ENCODE results near the gene EFCAB6. TPM values are rescaled to one million over a fixed set of nuclear protein-coding genes. Genes with fewer than 3 reads are reported as not detected.
A peak's percentile ranks its signal among the peaks of the same experiment; 100 is the strongest.

EFCAB6 gene
- polyA plus RNA-seq, 4 donors = 0.34 to 1.9 TPM; not detected in 2

- H3K4me3 ChIP-seq (ENCODE audit: low read depth in 1 of 3, low read length in 3 of 3) = no peak overlapping the region
- H3K36me3 ChIP-seq (ENCODE audit: control insufficient read depth in 3 of 3, insufficient read depth in 2 of 3, low read depth in 1 of 3, low read length in 3 of 3) = no peaks in the 10 kb centered on the region
- no peaks in the 10 kb centered on the region for H3K27me3 ChIP-seq (ENCODE audit: control insufficient read depth in 3 of 3, insufficient read depth in 3 of 3, low read length in 3 of 3)
- no peak overlapping the region for H3K27ac ChIP-seq (ENCODE audit: low read depth in 1 of 3, low read length in 2 of 3)
- DNase-seq (no peak), FAIRE-seq (no peak)
- no peaks in the 10 kb centered on the region for H3K4me1 ChIP-seq (ENCODE audit: control insufficient read depth in 3 of 3, insufficient read depth in 2 of 3, low read depth in 1 of 3, low read length in 2 of 3)
- 88 to 93% (median 92%) methylated on average over 21 of the region's 21 CpGs for WGBS, 3 donors
- H3K9me3 ChIP-seq (ENCODE audit: control insufficient read depth in 2 of 2, insufficient read depth in 1 of 2, low read depth in 1 of 2, low read length in 1 of 2) = no peaks in the 10 kb centered on the region
Observed at GRCh38 chr22:43774318-43774915, 37.7 kb downstream of the EFCAB6 start.

GRCh38 chr22:43772831-43773230, 39.3 kb downstream of the EFCAB6 start:
- FAIRE-seq = no peak
- 74 to 90% (median 85%) methylated on average over 6 of the region's 6 CpGs for WGBS, 3 donors
- no peaks in the 10 kb centered on the region for H3K4me1 ChIP-seq (ENCODE audit: control insufficient read depth in 3 of 3, insufficient read depth in 2 of 3, low read depth in 1 of 3, low read length in 2 of 3)
- H3K36me3 ChIP-seq (ENCODE audit: control insufficient read depth in 3 of 3, insufficient read depth in 2 of 3, low read depth in 1 of 3, low read length in 3 of 3) = no peaks in the 10 kb centered on the region
- no peak for DNase-seq
- H3K9me3 ChIP-seq (ENCODE audit: control insufficient read depth in 2 of 2, insufficient read depth in 1 of 2, low read depth in 1 of 2, low read length in 1 of 2) = no peaks in the 10 kb centered on the region
- no peak overlapping the region for H3K4me3 ChIP-seq (ENCODE audit: low read depth in 1 of 3, low read length in 3 of 3)
- no peak overlapping the region for H3K27ac ChIP-seq (ENCODE audit: low read depth in 1 of 3, low read length in 2 of 3)
- H3K27me3 ChIP-seq (ENCODE audit: control insufficient read depth in 3 of 3, insufficient read depth in 3 of 3, low read length in 3 of 3) = no peaks in the 10 kb centered on the region

GRCh38 chr22:43755452-43755851, 56.7 kb downstream of the EFCAB6 start:
- no peak for FAIRE-seq

GRCh38 chr22:43755011-43755410, 57.1 kb downstream of the EFCAB6 start:
- Histone ChIP-seq H3K27me3 (ENCODE audit: control insufficient read depth in 3 of 3, insufficient read depth in 3 of 3, low read length in 3 of 3) (no peaks in the 10 kb centered on the region), H3K4me1 (ENCODE audit: control insufficient read depth in 3 of 3, insufficient read depth in 2 of 3, low read depth in 1 of 3, low read length in 2 of 3) (no peaks in the 10 kb centered on the region), H3K4me3 (ENCODE audit: low read depth in 1 of 3, low read length in 3 of 3) (no peak overlapping the region), H3K9me3 (ENCODE audit: control insufficient read depth in 2 of 2, insufficient read depth in 1 of 2, low read depth in 1 of 2, low read length in 1 of 2) (no peaks in the 10 kb centered on the region), H3K36me3 (ENCODE audit: control insufficient read depth in 3 of 3, insufficient read depth in 2 of 3, low read depth in 1 of 3, low read length in 3 of 3) (no peaks in the 10 kb centered on the region), H3K27ac (ENCODE audit: low read depth in 1 of 3, low read length in 2 of 3) (no peak overlapping the region)
- FAIRE-seq = no peak
- no peak for DNase-seq
- 76 to 84% (median 78%) methylated on average over 2 of the region's 2 CpGs for WGBS, 3 donors

More at GRCh38 chr22:43755452-43755851, 56.7 kb downstream of the EFCAB6 start:
- no peaks in the 10 kb centered on the region for H3K9me3 ChIP-seq (ENCODE audit: control insufficient read depth in 2 of 2, insufficient read depth in 1 of 2, low read depth in 1 of 2, low read length in 1 of 2)
- no peaks in the 10 kb centered on the region for H3K36me3 ChIP-seq (ENCODE audit: control insufficient read depth in 3 of 3, insufficient read depth in 2 of 3, low read depth in 1 of 3, low read length in 3 of 3)
- no peaks in the 10 kb centered on the region for H3K27me3 ChIP-seq (ENCODE audit: control insufficient read depth in 3 of 3, insufficient read depth in 3 of 3, low read length in 3 of 3)
- no peaks in the 10 kb centered on the region for H3K4me1 ChIP-seq (ENCODE audit: control insufficient read depth in 3 of 3, insufficient read depth in 2 of 3, low read depth in 1 of 3, low read length in 2 of 3)
- H3K27ac ChIP-seq (ENCODE audit: low read depth in 1 of 3, low read length in 2 of 3) = no peak overlapping the region
- no peak overlapping the region for H3K4me3 ChIP-seq (ENCODE audit: low read depth in 1 of 3, low read length in 3 of 3)
- 84 to 89% (median 87%) methylated on average over 4 of the region's 4 CpGs for WGBS, 3 donors
- no peak for DNase-seq

- 69 to 77% (median 75%) methylated on average over 5 of the region's 5 CpGs for WGBS, 3 donors
- H3K4me3 ChIP-seq (ENCODE audit: low read depth in 1 of 3, low read length in 3 of 3) = no peak overlapping the region
- H3K27ac ChIP-seq (ENCODE audit: low read depth in 1 of 3, low read length in 2 of 3) = no peak overlapping the region
- no peaks in the 10 kb centered on the region for H3K36me3 ChIP-seq (ENCODE audit: control insufficient read depth in 3 of 3, insufficient read depth in 2 of 3, low read depth in 1 of 3, low read length in 3 of 3)
- FAIRE-seq (no peak), DNase-seq (no peak)
- no peaks in the 10 kb centered on the region for H3K4me1 ChIP-seq (ENCODE audit: control insufficient read depth in 3 of 3, insufficient read depth in 2 of 3, low read depth in 1 of 3, low read length in 2 of 3)
- no peaks in the 10 kb centered on the region for H3K9me3 ChIP-seq (ENCODE audit: control insufficient read depth in 2 of 2, insufficient read depth in 1 of 2, low read depth in 1 of 2, low read length in 1 of 2)
- H3K27me3 ChIP-seq (ENCODE audit: control insufficient read depth in 3 of 3, insufficient read depth in 3 of 3, low read length in 3 of 3) = no peaks in the 10 kb centered on the region
Observed at GRCh38 chr22:43754176-43754575, 57.9 kb downstream of the EFCAB6 start.

- H3K4me3 ChIP-seq (ENCODE audit: low read depth in 1 of 3, low read length in 3 of 3) = no peak overlapping the region
- no peaks in the 10 kb centered on the region for H3K9me3 ChIP-seq (ENCODE audit: control insufficient read depth in 2 of 2, insufficient read depth in 1 of 2, low read depth in 1 of 2, low read length in 1 of 2)
- no peak for FAIRE-seq
- no peaks in the 10 kb centered on the region for H3K4me1 ChIP-seq (ENCODE audit: control insufficient read depth in 3 of 3, insufficient read depth in 2 of 3, low read depth in 1 of 3, low read length in 2 of 3)
- no peaks in the 10 kb centered on the region for H3K36me3 ChIP-seq (ENCODE audit: control insufficient read depth in 3 of 3, insufficient read depth in 2 of 3, low read depth in 1 of 3, low read length in 3 of 3)
- 51 to 68% (median 62%) methylated on average over 2 of the region's 2 CpGs for WGBS, 3 donors
- H3K27ac ChIP-seq (ENCODE audit: low read depth in 1 of 3, low read length in 2 of 3) = no peak overlapping the region
- H3K27me3 ChIP-seq (ENCODE audit: control insufficient read depth in 3 of 3, insufficient read depth in 3 of 3, low read length in 3 of 3) = no peaks in the 10 kb centered on the region
- DNase-seq = no peak
Observed at GRCh38 chr22:43753688-43754087, 58.4 kb downstream of the EFCAB6 start.

GRCh38 chr22:43750751-43751150, 61.4 kb downstream of the EFCAB6 start:
- H3K27me3 ChIP-seq (ENCODE audit: control insufficient read depth in 3 of 3, insufficient read depth in 3 of 3, low read length in 3 of 3) = no peaks in the 10 kb centered on the region
- FAIRE-seq (no peak), DNase-seq (no peak)
- no peaks in the 10 kb centered on the region for H3K4me1 ChIP-seq (ENCODE audit: control insufficient read depth in 3 of 3, insufficient read depth in 2 of 3, low read depth in 1 of 3, low read length in 2 of 3)
- WGBS, 3 donors = 71 to 84% (median 74%) methylated on average over 3 of the region's 3 CpGs
- no peak overlapping the region for H3K4me3 ChIP-seq (ENCODE audit: low read depth in 1 of 3, low read length in 3 of 3)
- H3K36me3 ChIP-seq (ENCODE audit: control insufficient read depth in 3 of 3, insufficient read depth in 2 of 3, low read depth in 1 of 3, low read length in 3 of 3) = no peaks in the 10 kb centered on the region
- no peaks in the 10 kb centered on the region for H3K9me3 ChIP-seq (ENCODE audit: control insufficient read depth in 2 of 2, insufficient read depth in 1 of 2, low read depth in 1 of 2, low read length in 1 of 2)
- no peak overlapping the region for H3K27ac ChIP-seq (ENCODE audit: low read depth in 1 of 3, low read length in 2 of 3)

GRCh38 chr22:43749473-43749872, 62.6 kb downstream of the EFCAB6 start:
- Histone ChIP-seq H3K9me3 (ENCODE audit: control insufficient read depth in 2 of 2, insufficient read depth in 1 of 2, low read depth in 1 of 2, low read length in 1 of 2) (no peaks in the 10 kb centered on the region), H3K4me1 (ENCODE audit: control insufficient read depth in 3 of 3, insufficient read depth in 2 of 3, low read depth in 1 of 3, low read length in 2 of 3) (no peaks in the 10 kb centered on the region), H3K27ac (ENCODE audit: low read depth in 1 of 3, low read length in 2 of 3) (no peak overlapping the region), H3K4me3 (ENCODE audit: low read depth in 1 of 3, low read length in 3 of 3) (no peak overlapping the region), H3K27me3 (ENCODE audit: control insufficient read depth in 3 of 3, insufficient read depth in 3 of 3, low read length in 3 of 3) (no peaks in the 10 kb centered on the region), H3K36me3 (ENCODE audit: control insufficient read depth in 3 of 3, insufficient read depth in 2 of 3, low read depth in 1 of 3, low read length in 3 of 3) (no peaks in the 10 kb centered on the region)
- DNase-seq = no peak
- 85 to 91% (median 86%) methylated on average over 15 of the region's 15 CpGs for WGBS, 3 donors
- FAIRE-seq = no peak

- DNase-seq (peak in 1 of 2 donors; percentile 3), FAIRE-seq (no peak)
- no peaks in the 10 kb centered on the region for H3K9me3 ChIP-seq (ENCODE audit: control insufficient read depth in 2 of 2, insufficient read depth in 1 of 2, low read depth in 1 of 2, low read length in 1 of 2)
- 87 to 96% (median 91%) methylated on average over 6 of the region's 6 CpGs for WGBS, 3 donors
- H3K4me3 ChIP-seq (ENCODE audit: low read depth in 1 of 3, low read length in 3 of 3) = no peak overlapping the region
- no peak overlapping the region for H3K27ac ChIP-seq (ENCODE audit: low read depth in 1 of 3, low read length in 2 of 3)
- H3K36me3 ChIP-seq (ENCODE audit: control insufficient read depth in 3 of 3, insufficient read depth in 2 of 3, low read depth in 1 of 3, low read length in 3 of 3) = no peaks in the 10 kb centered on the region
- no peaks in the 10 kb centered on the region for H3K27me3 ChIP-seq (ENCODE audit: control insufficient read depth in 3 of 3, insufficient read depth in 3 of 3, low read length in 3 of 3)
- no peaks in the 10 kb centered on the region for H3K4me1 ChIP-seq (ENCODE audit: control insufficient read depth in 3 of 3, insufficient read depth in 2 of 3, low read depth in 1 of 3, low read length in 2 of 3)
Observed at GRCh38 chr22:43747877-43748276, 64.2 kb downstream of the EFCAB6 start.
